ENCODE measurements around the gene SMIM41. TPM values are rescaled to one million over a fixed set of nuclear protein-coding genes. Genes with fewer than 3 reads are reported as not detected.

Gene SMIM41
- total and polyA plus RNA-seq, 8 donors: 0.47 to 6.9 (median 3.7) TPM

GRCh38 chr12:52142431-52142830 lies 62.9 kb downstream of the SMIM41 start:
- intact Hi-C loops (cut with DNase I): no loop called here
- TF ChIP-seq, protein P1, sequence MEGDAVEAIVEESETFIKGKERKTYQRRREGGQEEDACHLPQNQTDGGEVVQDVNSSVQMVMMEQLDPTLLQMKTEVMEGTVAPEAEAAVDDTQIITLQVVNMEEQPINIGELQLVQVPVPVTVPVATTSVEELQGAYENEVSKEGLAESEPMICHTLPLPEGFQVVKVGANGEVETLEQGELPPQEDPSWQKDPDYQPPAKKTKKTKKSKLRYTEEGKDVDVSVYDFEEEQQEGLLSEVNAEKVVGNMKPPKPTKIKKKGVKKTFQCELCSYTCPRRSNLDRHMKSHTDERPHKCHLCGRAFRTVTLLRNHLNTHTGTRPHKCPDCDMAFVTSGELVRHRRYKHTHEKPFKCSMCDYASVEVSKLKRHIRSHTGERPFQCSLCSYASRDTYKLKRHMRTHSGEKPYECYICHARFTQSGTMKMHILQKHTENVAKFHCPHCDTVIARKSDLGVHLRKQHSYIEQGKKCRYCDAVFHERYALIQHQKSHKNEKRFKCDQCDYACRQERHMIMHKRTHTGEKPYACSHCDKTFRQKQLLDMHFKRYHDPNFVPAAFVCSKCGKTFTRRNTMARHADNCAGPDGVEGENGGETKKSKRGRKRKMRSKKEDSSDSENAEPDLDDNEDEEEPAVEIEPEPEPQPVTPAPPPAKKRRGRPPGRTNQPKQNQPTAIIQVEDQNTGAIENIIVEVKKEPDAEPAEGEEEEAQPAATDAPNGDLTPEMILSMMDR (IDR thresholded peaks at IDR 0.05): no peak
- H3K27ac ChIP-seq: no peak overlapping the region
- ATAC-seq (no peak), DNase-seq (peak in 1 of 4 donors; percentile 39)
- H3K27me3 ChIP-seq: no peaks in the 10 kb centered on the region
- H3K36me3 ChIP-seq: no peaks in the 10 kb centered on the region
- H3K4me3 ChIP-seq: no peak overlapping the region
- H3K9me3 ChIP-seq: no peaks in the 10 kb centered on the region
- peaks cover 4 to 14% of the 10 kb centered on the region in 2 donors for H3K4me1 ChIP-seq

DNA sequence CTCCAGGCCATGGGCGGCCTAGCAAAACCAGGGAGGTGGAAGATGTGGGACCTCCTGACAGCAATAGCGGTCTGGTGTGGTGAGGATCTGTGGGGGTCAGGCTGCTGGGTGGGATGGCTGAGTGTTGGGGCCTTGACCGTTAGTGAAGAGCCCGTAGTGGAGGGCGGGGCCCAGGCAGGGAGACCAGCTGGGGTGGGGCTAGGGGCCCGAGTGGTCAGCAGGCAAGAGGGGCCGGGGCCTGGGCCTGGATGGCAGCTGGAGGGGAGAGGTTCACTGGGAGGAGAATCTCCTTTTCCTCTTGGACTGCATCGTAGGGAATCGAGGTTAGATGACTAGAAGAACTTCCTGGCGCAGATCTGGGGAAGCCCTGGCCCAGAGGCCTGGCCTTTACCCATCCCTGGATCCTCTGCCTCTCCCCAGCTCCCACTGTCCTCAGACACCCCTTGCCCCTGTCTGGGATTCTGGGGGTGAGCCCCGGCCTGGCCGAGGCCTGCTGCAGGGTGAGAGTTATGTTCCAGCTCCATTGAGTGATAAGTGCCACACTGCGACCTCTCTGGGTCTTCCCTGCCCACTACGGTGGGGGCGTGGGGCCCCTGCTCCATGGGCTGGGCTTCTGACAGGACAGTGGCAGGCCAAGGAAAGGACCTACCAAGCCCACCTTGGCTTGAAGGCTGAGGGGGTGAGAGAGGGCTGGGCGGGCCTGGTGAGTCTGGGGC lies 65.2 kb downstream of the SMIM41 start:
- no peaks in the 10 kb centered on the region for H3K36me3 ChIP-seq
- TF ChIP-seq, protein P1 (IDR thresholded peaks at IDR 0.05): no peak
- no peak overlapping the region for H3K4me3 ChIP-seq
- peaks cover 19 to 33% of the 10 kb centered on the region in 2 donors for H3K4me1 ChIP-seq
- DNase-seq: peak in 1 of 4 donors; percentile 71
- ATAC-seq: no peak
- intact Hi-C loops (cut with DNase I): no loop called here
- H3K9me3 ChIP-seq: no peaks in the 10 kb centered on the region
- H3K27me3 ChIP-seq: no peaks in the 10 kb centered on the region
- no peak overlapping the region for H3K27ac ChIP-seq

- peak in 1 of 4 donors; percentile 68 for DNase-seq
- H3K36me3 ChIP-seq: no peaks in the 10 kb centered on the region
- TF ChIP-seq, protein P1 (IDR thresholded peaks at IDR 0.05): no peak
- ATAC-seq: no peak
- no peaks in the 10 kb centered on the region for H3K27me3 ChIP-seq
- peak overlapping the region in 1 of 2 donors; percentile 89 for H3K27ac ChIP-seq
- H3K4me1 ChIP-seq: peaks cover 19 to 40% of the 10 kb centered on the region in 2 donors
- H3K9me3 ChIP-seq: no peaks in the 10 kb centered on the region
- intact Hi-C loops (cut with DNase I): no loop called here
- H3K4me3 ChIP-seq: no peak overlapping the region
Observed at GRCh38 chr12:52145228-52146088, 66.0 kb downstream of the SMIM41 start.

DNA sequence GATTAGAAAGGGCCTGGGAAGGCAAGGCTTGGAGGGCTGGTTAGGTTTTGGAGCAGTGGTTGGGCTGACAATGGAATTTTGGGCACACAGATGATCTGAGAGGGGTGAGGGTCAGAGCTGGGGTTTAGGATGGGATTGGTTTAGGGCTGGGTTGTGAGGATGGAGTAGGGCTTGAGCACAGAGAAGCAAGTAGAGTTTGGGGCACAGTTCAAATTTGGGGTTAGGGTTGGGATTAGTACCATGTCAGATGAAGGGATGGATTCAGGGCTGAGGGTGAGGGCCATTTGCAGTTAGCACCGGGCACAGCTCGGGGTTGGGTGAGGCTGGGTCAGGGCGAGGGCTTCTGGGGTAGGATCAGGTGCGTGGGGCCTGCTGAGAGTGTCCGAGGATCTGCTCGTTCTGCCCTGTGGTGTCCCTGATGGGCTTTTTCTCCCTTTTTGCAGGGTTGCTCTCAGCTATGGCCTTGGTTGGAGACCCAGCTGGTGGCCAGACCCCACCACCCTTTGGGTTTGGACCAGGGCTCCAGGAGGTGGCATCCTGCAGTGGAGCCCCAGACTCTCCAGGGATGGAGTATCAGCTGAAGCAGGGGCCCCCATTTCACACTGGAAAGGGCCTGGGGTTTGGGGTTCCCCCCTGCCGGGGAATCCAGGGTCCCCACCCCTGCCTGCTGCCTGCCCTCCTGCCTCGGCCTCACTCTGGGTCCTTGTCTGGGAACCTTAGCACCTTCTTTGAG lies 66.8 kb downstream of the SMIM41 start:
- intact Hi-C loops (cut with DNase I): no loop called here
- Histone ChIP-seq H3K36me3 (no peaks in the 10 kb centered on the region), H3K9me3 (no peaks in the 10 kb centered on the region), H3K27ac (peak overlapping the region; percentile 89 to 93), H3K4me3 (no peak overlapping the region), H3K27me3 (no peaks in the 10 kb centered on the region), H3K4me1 (peaks cover 19 to 40% of the 10 kb centered on the region in 2 donors)
- no peak for ATAC-seq
- TF ChIP-seq, protein P1 (IDR thresholded peaks at IDR 0.05): no peak
- DNase-seq: peak in 1 of 4 donors; percentile 42

All from left lung (tissue), 10 donors.